NCI-H2196 (cell line): Measurements from ENCODE around the gene INAVA.
"Not testable (repeated sequence)": the region's sequence is repeated elsewhere in the genome, so short reads cannot be mapped to it uniquely, and the experiment has no call there.

Source experiments
- DNase-seq: peaks from one replicate; lab custom pipeline; 2025; ENCODE audit not compliant: unreplicated experiment; lab: John Stamatoyannopoulos, UW

Gene INAVA

DNA sequence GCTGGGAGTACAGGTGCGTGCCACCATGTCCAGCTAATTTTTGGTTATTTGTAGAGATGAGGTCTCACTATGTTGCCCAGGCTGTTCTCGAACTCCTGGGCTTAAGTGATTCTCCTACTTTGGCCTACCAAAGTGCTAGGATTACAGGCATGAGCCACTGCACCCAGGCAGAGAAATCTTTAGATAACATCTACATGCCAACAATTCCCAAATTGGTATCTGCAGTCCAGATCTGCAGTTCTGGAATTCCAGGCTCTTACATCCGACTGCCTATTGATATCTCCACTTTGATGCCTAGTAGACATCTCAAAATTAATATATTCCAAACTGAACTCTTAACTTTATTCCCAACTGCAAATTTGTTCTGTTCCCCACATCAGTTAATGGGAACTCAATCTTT is 23.3 kb downstream of the INAVA start:
- no peak for DNase-seq

- DNase-seq = no peak
These were observed 24.7 kb downstream of the INAVA start for GRCh38 chr1:200919386-200919785.

- DNase-seq = no peak
These were observed 26.9 kb downstream of the INAVA start for GRCh38 chr1:200921571-200922110.

- no peak for DNase-seq
These were observed 27.7 kb downstream of the INAVA start for GRCh38 chr1:200922406-200922805.

DNA sequence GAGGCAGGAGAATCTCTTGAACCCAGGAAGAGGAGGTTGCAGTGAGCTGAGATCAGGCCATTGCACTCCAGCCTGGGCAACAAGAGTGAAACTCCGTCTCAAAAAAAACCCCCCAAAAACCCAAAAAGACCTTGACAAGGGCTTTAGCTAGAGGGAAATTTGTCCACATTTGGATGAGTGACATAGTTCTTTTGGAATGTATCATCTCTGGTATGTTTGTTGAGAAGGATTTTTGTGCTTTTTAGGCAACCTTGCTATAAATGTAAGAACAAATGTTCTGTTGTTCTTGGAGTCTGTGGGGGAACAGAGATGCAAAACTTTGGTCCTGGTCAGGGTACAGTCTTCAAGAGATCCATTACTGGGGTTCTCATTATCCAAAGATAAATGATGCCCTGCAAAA is 28.9 kb downstream of the INAVA start:
- DNase-seq = no peak

GRCh38 chr1:200925831-200926230 is 31.1 kb downstream of the INAVA start:
- no peak for DNase-seq

GRCh38 chr1:200929530-200930278 is 35.0 kb downstream of the INAVA start:
- DNase-seq = no peak

- not testable (repeated sequence) for DNase-seq
These were observed 35.6 kb downstream of the INAVA start for GRCh38 chr1:200930285-200930684.

DNA sequence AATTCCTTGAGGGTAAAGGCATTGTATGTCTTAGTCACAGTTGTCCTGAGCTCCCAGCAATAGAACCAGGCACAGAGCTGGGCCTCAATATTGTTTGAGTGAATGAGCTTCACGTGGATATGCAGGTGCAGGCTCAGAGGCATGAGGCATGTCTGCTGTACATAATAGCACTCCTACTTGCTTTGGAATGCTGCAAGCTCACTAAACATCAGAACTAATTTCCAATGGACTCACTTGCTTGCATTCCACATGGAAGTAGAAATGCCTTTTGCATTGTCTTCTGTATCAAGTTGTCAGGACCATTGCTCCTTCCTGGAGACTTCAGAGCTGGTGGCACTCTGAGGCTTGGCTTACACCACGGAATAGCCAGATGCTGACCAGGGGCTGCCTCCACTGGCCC is 37.1 kb downstream of the INAVA start:
- DNase-seq = no peak

- no peak for DNase-seq
These were observed 40.1 kb downstream of the INAVA start for GRCh38 chr1:200934676-200935245.

- not testable (repeated sequence) for DNase-seq
These were observed 40.7 kb downstream of the INAVA start for GRCh38 chr1:200935286-200935962.

GRCh38 chr1:200938955-200939354 is 44.3 kb downstream of the INAVA start:
- DNase-seq = no peak

DNA sequence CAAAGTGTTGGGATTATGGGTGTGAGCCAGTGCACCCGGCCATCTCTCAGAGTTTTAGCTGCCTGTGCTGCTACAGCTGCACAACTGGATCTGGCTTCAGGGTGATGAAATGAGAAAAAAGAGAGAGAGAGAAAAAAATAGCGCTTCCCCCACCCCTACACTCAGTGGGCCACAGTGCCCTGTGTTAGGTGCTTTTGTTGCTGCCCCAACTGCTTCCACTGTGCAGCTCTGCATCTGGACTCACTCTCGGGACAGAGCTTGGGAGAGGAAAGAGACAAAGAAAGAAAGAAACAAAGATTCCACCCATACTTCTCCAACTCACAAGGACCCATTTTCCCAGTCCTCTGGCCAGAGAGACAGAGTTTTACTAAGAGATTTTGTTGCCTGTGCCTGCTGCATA is 50.4 kb downstream of the INAVA start:
- no peak for DNase-seq

GRCh38 chr1:200947059-200947566 is 52.4 kb downstream of the INAVA start:
- no peak for DNase-seq

GRCh38 chr1:200949626-200950025 is 54.9 kb downstream of the INAVA start:
- no peak for DNase-seq

DNA sequence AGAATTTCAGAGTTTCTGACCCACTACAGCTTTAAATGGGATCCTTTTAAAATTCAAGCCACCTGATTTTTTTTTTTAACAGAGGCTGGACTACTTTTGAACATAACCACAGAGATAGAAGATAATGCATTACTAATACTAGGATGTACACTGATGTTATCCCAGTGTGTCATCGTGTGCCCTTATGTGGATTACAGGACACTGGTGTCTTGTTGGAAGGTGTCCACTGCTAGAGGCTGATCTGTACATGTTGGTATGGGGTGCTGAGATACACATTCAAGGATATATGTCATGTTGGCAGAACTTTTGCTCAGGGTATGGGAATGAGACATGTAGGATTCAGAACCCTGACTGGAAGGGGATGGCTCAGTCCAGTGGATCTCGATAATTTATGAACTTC is 56.3 kb downstream of the INAVA start:
- no peak for DNase-seq

DNA sequence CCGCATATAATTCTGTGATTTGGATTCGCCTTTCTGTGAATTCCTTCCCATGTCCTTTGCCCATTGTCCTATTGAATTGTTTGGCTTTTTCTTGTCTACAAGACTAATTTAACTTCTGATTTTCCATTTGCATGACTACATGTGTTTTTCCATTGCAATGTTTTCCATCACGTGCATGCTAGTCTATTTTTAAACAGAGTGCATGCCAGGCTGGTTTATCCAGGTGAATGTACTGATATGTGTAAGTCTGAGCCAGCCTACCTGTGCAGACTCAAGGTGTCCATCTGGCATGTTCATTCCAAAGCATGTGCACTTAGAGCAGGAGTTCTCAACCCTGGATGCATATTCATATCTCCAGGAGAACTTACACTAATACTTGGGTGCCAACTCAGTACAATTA is 59.7 kb downstream of the INAVA start:
- no peak for DNase-seq

DNA sequence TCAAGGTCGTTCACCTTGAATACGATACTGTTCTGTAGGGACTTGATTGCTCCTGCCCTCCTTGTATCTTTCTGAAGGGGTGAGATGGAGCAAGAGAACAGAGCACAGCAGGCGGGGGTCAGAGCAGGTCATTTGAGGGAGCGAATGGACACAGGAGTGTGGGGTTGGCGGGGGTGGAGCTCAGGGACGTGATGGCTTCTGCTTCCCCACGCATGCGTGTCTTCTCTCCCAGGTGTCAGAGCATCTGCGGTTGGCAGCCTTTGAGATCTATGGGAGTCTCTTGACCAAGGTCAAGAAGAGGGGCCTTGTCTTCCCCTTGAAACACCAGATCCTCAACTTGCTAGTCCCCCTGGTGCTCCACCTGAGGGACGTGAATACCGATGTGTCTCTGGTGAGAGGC is 63.9 kb downstream of the INAVA start:
- DNase-seq = no peak

GRCh38 chr1:200959411-200959921 is 64.8 kb downstream of the INAVA start:
- DNase-seq = no peak

DNA sequence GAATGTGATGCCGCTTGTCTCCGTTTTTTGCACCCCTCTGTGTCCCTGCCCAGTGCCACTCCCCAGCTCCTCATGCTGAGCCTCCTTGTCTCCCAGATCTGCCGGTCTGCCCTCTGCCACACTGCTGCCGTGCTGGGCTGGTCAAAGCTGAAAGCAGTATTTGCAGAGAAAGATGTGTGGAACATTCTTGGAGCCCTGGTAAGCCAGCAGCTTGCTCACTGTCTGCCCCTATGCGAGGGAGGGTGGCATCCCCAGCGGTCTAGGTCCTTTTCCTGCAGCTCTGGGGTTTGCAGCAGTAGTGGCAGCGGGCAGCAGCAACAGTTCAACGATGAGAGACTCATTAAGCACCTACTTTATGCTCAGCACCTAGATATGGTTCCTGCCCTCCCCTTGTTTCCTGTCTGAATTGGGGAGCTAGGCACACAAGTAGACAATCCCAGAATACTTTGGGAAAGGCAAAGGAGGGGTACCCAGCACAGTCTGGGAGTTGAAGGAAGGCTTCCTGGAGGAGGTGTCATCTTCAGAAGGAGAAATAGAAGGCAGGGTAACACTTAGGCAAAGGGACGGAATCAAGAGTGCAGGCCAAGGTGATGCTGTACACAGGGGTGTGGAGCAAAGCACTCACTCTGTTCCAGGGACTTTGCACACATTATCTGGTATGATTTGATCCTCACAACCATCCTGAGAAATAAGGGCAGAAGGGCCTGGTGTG is 65.7 kb downstream of the INAVA start:
- DNase-seq = no peak

DNA sequence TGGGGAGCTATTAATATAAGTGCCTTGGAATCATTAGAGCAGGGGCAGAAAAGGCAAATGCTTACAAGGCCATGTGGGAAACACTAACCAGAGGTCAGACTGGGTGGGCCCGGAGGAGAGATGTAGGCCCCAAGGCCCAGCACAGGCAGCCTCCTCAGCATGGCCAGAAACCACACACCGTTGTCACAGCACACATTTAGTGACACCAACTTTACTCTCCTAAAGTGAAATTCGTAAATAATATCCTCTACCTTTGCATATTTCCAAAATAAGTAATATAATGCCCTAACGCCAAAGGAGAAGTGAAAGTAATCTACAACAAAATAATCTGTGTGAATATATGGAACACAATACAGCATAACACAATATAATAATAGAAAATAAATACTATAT is 66.2 kb downstream of the INAVA start:
- DNase-seq = no peak
